H9 (cell line): ENCODE results near the gene NFKBIZ. TPM values are rescaled to one million over a fixed set of nuclear protein-coding genes. Genes with fewer than 3 reads are reported as not detected.

Experiments used
- DNase-seq: peaks from one replicate; pipeline ENCODE4 v3.0.0-alpha.2; 2017
- H2AFZ ChIP-seq: one replicate; pipeline ENCODE4 v1.6.1; 2013; ENCODE audit warnings: mild to moderate bottlenecking, low read length, control low read depth, moderate library complexity
- H2AK5ac ChIP-seq: 2 replicates; pipeline ENCODE4 v1.6.1; 2013; ENCODE audit warnings: low read length, control low read depth, mixed read lengths; ENCODE audit not compliant: insufficient read length
- H2BK120ac ChIP-seq: one replicate; pipeline ENCODE4 v1.6.1; 2013; ENCODE audit warnings: low read depth, mild to moderate bottlenecking, low read length, control low read depth, inconsistent platforms; ENCODE audit not compliant: poor library complexity, severe bottlenecking
- H2BK12ac ChIP-seq: 2 replicates; pipeline ENCODE4 v1.6.1; 2013; ENCODE audit warnings: low read length, control low read depth, mixed read lengths, low read depth; ENCODE audit not compliant: insufficient read length
- H2BK15ac ChIP-seq: 2 replicates; pipeline ENCODE4 v1.6.1; 2013; ENCODE audit warnings: low read depth, low read length, control low read depth
- H2BK20ac ChIP-seq: one replicate; pipeline ENCODE4 v1.6.1; 2013; ENCODE audit warnings: low read depth, mild to moderate bottlenecking, low read length, control low read depth, inconsistent platforms; ENCODE audit not compliant: poor library complexity, severe bottlenecking
- H2BK5ac ChIP-seq: 2 replicates; pipeline ENCODE4 v1.6.1; 2013; ENCODE audit warnings: low read length, control low read depth, mixed read lengths; ENCODE audit not compliant: insufficient read length
- H3K14ac ChIP-seq: 2 replicates; pipeline ENCODE4 v1.6.1; 2013; ENCODE audit warnings: low read length, control low read depth; ENCODE audit not compliant: insufficient read depth
- H3K18ac ChIP-seq: 2 replicates; pipeline ENCODE4 v1.6.1; 2013; ENCODE audit warnings: low read depth, mild to moderate bottlenecking, mixed read lengths, low read length, control low read depth; ENCODE audit not compliant: insufficient read length
- H3K23ac ChIP-seq: 2 replicates; pipeline ENCODE4 v1.6.1; 2013; ENCODE audit warnings: low read length, control low read depth, mixed read lengths, low read depth; ENCODE audit not compliant: insufficient read length
- H3K23me2 ChIP-seq: 2 replicates; pipeline ENCODE4 v1.6.1; 2013; ENCODE audit warnings: low read depth, mild to moderate bottlenecking, mixed read lengths, low read length, control low read depth; ENCODE audit not compliant: insufficient read length, poor library complexity, severe bottlenecking
- H3K27ac ChIP-seq: 2 replicates; pipeline ENCODE4 v1.5.1; 2013; ENCODE audit warnings: low read length, control low read depth, mixed read lengths, low read depth; ENCODE audit not compliant: insufficient read length
- H3K27me3 ChIP-seq: 2 replicates; pipeline ENCODE4 v1.6.1; 2013; ENCODE audit warnings: low read length, control low read depth, inconsistent platforms; ENCODE audit not compliant: insufficient read depth
- H3K4ac ChIP-seq: 2 replicates; pipeline ENCODE4 v1.6.1; 2013; ENCODE audit warnings: low read depth, mild to moderate bottlenecking, control low read depth, inconsistent platforms, low read length, moderate library complexity
- H3K4me1 ChIP-seq: 2 replicates; pipeline ENCODE4 v1.6.1; 2013; ENCODE audit warnings: low read length, control low read depth, inconsistent platforms; ENCODE audit not compliant: insufficient read depth
- H3K4me2 ChIP-seq: 2 replicates; pipeline ENCODE4 v1.6.1; 2013; ENCODE audit warnings: low read length, control low read depth, mixed read lengths; ENCODE audit not compliant: insufficient read length, insufficient read depth
- H3K56ac ChIP-seq: 2 replicates; pipeline ENCODE4 v1.6.1; 2013; ENCODE audit warnings: low read depth, mild to moderate bottlenecking, mixed read lengths, low read length, control low read depth; ENCODE audit not compliant: insufficient read length
- H3K79me1 ChIP-seq: 2 replicates; pipeline ENCODE4 v1.6.1; 2013; ENCODE audit warnings: low read depth, mild to moderate bottlenecking, moderate library complexity, low read length, control low read depth, inconsistent platforms; ENCODE audit not compliant: insufficient read depth, poor library complexity, severe bottlenecking
- H3K79me2 ChIP-seq: 2 replicates; pipeline ENCODE4 v1.6.1; 2013; ENCODE audit warnings: low read length, control low read depth, inconsistent platforms; ENCODE audit not compliant: insufficient read depth
- H3K9ac ChIP-seq: 2 replicates; pipeline ENCODE4 v1.6.1; 2013; ENCODE audit warnings: low read length, control low read depth, mixed read lengths; ENCODE audit not compliant: insufficient read length; ENCODE audit errors: extremely low read depth
- H3K9me3 ChIP-seq: one replicate; pipeline ENCODE4 v1.6.1; 2013; ENCODE audit warnings: low read depth, low read length, inconsistent platforms; ENCODE audit not compliant: control insufficient read depth
- H3T11ph ChIP-seq: one replicate; pipeline ENCODE4 v1.6.1; 2013; ENCODE audit warnings: mild to moderate bottlenecking, low read length, control low read depth, inconsistent platforms
- H4K20me1 ChIP-seq: one replicate; pipeline ENCODE4 v1.6.1; 2013; ENCODE audit not compliant: control insufficient read depth, insufficient read length, insufficient read depth
- H4K5ac ChIP-seq: 2 replicates; pipeline ENCODE4 v1.6.1; 2013; ENCODE audit warnings: low read depth, mild to moderate bottlenecking, mixed read lengths, low read length, control low read depth; ENCODE audit not compliant: insufficient read length
- H4K8ac ChIP-seq: replicated peaks from 2 replicates; pipeline ENCODE4 v1.6.1; 2013; ENCODE audit warnings: low read length, control low read depth, mixed read lengths, low read depth; ENCODE audit not compliant: insufficient read length
- H4K91ac ChIP-seq: 2 replicates; pipeline ENCODE4 v1.6.1; 2013; ENCODE audit warnings: low read depth, mild to moderate bottlenecking, moderate library complexity, mixed read lengths, low read length, control low read depth; ENCODE audit not compliant: insufficient read length
- H3K27ac Mint-ChIP-seq, 3 experiments: 2 replicates in 2 of 3; 3 replicates in 1 of 3; pipeline ENCODE4 v1.8.0; 2020 to 2021; ENCODE audit warnings: mixed read lengths in 3 of 3, mild to moderate bottlenecking in 1 of 3, moderate library complexity in 1 of 3
- H3K27me3 Mint-ChIP-seq: 2 replicates; pipeline ENCODE4 v1.8.0; 2021; ENCODE audit warnings: low read depth, mild to moderate bottlenecking, moderate library complexity, mixed read lengths
- H3K36me3 Mint-ChIP-seq, 3 experiments: 2 replicates in 2 of 3; 3 replicates in 1 of 3; pipeline ENCODE4 v1.8.0; 2020 to 2021; ENCODE audit warnings: low read depth in 3 of 3, mixed read lengths in 3 of 3; ENCODE audit not compliant: insufficient read depth in 1 of 3
- H3K4me1 Mint-ChIP-seq, 2 experiments: 2 replicates each; pipeline ENCODE4 v1.8.0; 2020; ENCODE audit warnings: mixed read lengths in 2 of 2
- H3K4me3 Mint-ChIP-seq, 2 experiments: 2 replicates in 1 of 2; 3 replicates in 1 of 2; pipeline ENCODE4 v1.8.0; 2020 to 2021; ENCODE audit warnings: mild to moderate bottlenecking in 2 of 2, mixed read lengths in 2 of 2, moderate library complexity in 1 of 2
- H3K9me3 Mint-ChIP-seq, 2 experiments: 2 replicates in 1 of 2; 3 replicates in 1 of 2; pipeline ENCODE4 v1.8.0; 2020; ENCODE audit warnings: mild to moderate bottlenecking in 2 of 2, mixed read lengths in 2 of 2, moderate library complexity in 1 of 2
- CTCF ChIP-seq: fragments of 200-600 bp; sonication (generic); conservative IDR thresholded peaks from 3 replicates; pipeline ENCODE4 v1.8.0; 2021; ENCODE audit warnings: antibody characterized with exemption, mild to moderate bottlenecking
- WGBS: extraction: QIAGEN DNeasy Blood & Tissue Kit; methylation state at CpG from one replicate; pipeline ENCODE4 v1.1.7; 2013; ENCODE audit warnings: missing lambda C conversion rate, low lambda C conversion rate, mixed read lengths; ENCODE audit not compliant: insufficient read length; ENCODE audit errors: extremely low coverage; 5-methylcytosine and 5-hydroxymethylcytosine counted together
- total RNA-seq: library from RNA; stranded (reverse); gene quantifications from 2 replicates; pipeline ENCODE4 v1.2.1, GENCODE V29; 2021

NFKBIZ gene
- total RNA-seq, 1 experiment from 2014 or later, result 11.1 TPM

- Histone ChIP-seq H2BK12ac (no peak overlapping the region), H3K23me2 (no peaks in the 10 kb centered on the region), H3K79me2 (no peaks in the 10 kb centered on the region), H3K27me3 (no peaks in the 10 kb centered on the region), H3K9me3 (no peaks in the 10 kb centered on the region), H3K79me1 (no peaks in the 10 kb centered on the region), H4K8ac (no peak overlapping the region), H3K14ac (no peak overlapping the region), H4K5ac (no peak overlapping the region), H3K56ac (no peak overlapping the region), H2BK20ac (no peak overlapping the region), H2BK15ac (no peak overlapping the region), H2AFZ (no peak overlapping the region), H3K4me1 (no peaks in the 10 kb centered on the region), H4K20me1 (no peaks in the 10 kb centered on the region), H3K4ac (no peak overlapping the region), H3T11ph (no peak overlapping the region), H4K91ac (no peak overlapping the region), H3K9ac (no peak overlapping the region), H3K4me2 (no peak overlapping the region), H2BK5ac (no peak overlapping the region), H2BK120ac (no peak overlapping the region), H3K23ac (no peak overlapping the region), H2AK5ac (no peak overlapping the region), H3K18ac (no peak overlapping the region), H3K27ac (no peak overlapping the region)
- Mint-ChIP-seq H3K27me3 (no peaks in the 10 kb centered on the region), H3K4me1 (no peaks in the 10 kb centered on the region), H3K27ac (no peak overlapping the region), H3K9me3 (no peaks in the 10 kb centered on the region), H3K4me3 (no peak overlapping the region), H3K36me3 (peaks cover 4 to 17% (median 8%) of the 10 kb centered on the region in 3 experiments; a peak in 6 of 7 replicates)
- no CpG with 5 or more reads among the region's 2 CpGs for WGBS
- no peak for DNase-seq
- TF ChIP-seq CTCF, result no peak
These were observed 29.6 kb upstream of the NFKBIZ start for GRCh38 chr3:101819649-101820206.
